Measurements from ENCODE around the gene ESRRB. TPM values are rescaled to one million over a fixed set of nuclear protein-coding genes. Genes with fewer than 3 reads are reported as not detected.

ESRRB gene
- total and polyA plus RNA-seq, 9 donors = 0.07 to 0.40 TPM; not detected in 7

- Histone ChIP-seq H3K4me1 (ENCODE audit: insufficient read depth) (no peaks in the 10 kb centered on the region), H3K27ac (no peak overlapping the region), H3K27me3 (no peaks in the 10 kb centered on the region), H3K4me3 (no peak overlapping the region), H3K36me3 (no peaks in the 10 kb centered on the region), H3K9me3 (no peaks in the 10 kb centered on the region)
- no peak for TF ChIP-seq CTCF (IDR thresholded peaks at IDR 0.05)
- TF ChIP-seq EP300 (IDR thresholded peaks at IDR 0.05) = no peak
- no peak for TF ChIP-seq POLR2A (IDR thresholded peaks at IDR 0.05)
- no peak for DNase-seq
- intact Hi-C loops (cut with DNase I) = no loop called here
- 19 to 26% (median 20%) methylated on average over 12 of the region's 12 CpGs for WGBS, 3 donors
These were observed 46.0 kb upstream of the ESRRB start for GRCh38 chr14:76329951-76330350.

- no peak for DNase-seq
These were observed 45.3 kb upstream of the ESRRB start for GRCh38 chr14:76330411-76331327.

GRCh38 chr14:76331328-76332011 is 44.5 kb upstream of the ESRRB start:
- H3K27me3 ChIP-seq = no peaks in the 10 kb centered on the region
- H3K4me1 ChIP-seq (ENCODE audit: insufficient read depth) = no peaks in the 10 kb centered on the region
- 68 to 82% (median 76%) methylated on average over 10 of the region's 10 CpGs for WGBS, 3 donors
- no peaks in the 10 kb centered on the region for H3K36me3 ChIP-seq
- H3K27ac ChIP-seq = no peak overlapping the region
- TF ChIP-seq POLR2A (IDR thresholded peaks at IDR 0.05) (no peak), EP300 (IDR thresholded peaks at IDR 0.05) (no peak), CTCF (IDR thresholded peaks at IDR 0.05) (no peak)
- intact Hi-C loops (cut with DNase I) = no loop called here
- H3K9me3 ChIP-seq = no peaks in the 10 kb centered on the region
- DNase-seq = no peak
- no peak overlapping the region for H3K4me3 ChIP-seq

More at GRCh38 chr14:76330411-76331327, 45.3 kb upstream of the ESRRB start:
- Histone ChIP-seq H3K4me3 (no peak overlapping the region), H3K27ac (no peak overlapping the region), H3K9me3 (no peaks in the 10 kb centered on the region), H3K36me3 (no peaks in the 10 kb centered on the region), H3K27me3 (no peaks in the 10 kb centered on the region), H3K4me1 (ENCODE audit: insufficient read depth) (no peaks in the 10 kb centered on the region)
- WGBS, 3 donors = 47 to 58% (median 51%) methylated on average over 17 of the region's 17 CpGs
- TF ChIP-seq CTCF (IDR thresholded peaks at IDR 0.05) (no peak), EP300 (IDR thresholded peaks at IDR 0.05) (no peak), POLR2A (IDR thresholded peaks at IDR 0.05) (no peak)
- intact Hi-C loops (cut with DNase I) = no loop called here

GRCh38 chr14:76333664-76334063 is 42.3 kb upstream of the ESRRB start:
- no peak for DNase-seq
- WGBS, 3 donors = 69 to 89% (median 87%) methylated on average over 6 of the region's 6 CpGs
- Histone ChIP-seq H3K9me3 (no peaks in the 10 kb centered on the region), H3K4me3 (no peak overlapping the region), H3K36me3 (no peaks in the 10 kb centered on the region), H3K4me1 (ENCODE audit: insufficient read depth) (no peaks in the 10 kb centered on the region), H3K27me3 (no peaks in the 10 kb centered on the region), H3K27ac (no peak overlapping the region)
- intact Hi-C loops (cut with DNase I) = no loop called here
- no peak for TF ChIP-seq CTCF (IDR thresholded peaks at IDR 0.05)
- TF ChIP-seq POLR2A (IDR thresholded peaks at IDR 0.05) = no peak
- no peak for TF ChIP-seq EP300 (IDR thresholded peaks at IDR 0.05)

All from ovary (tissue), 9 donors.